Measurements from ENCODE around the gene LYL1. TPM values are rescaled to one million over a fixed set of nuclear protein-coding genes. Genes with fewer than 3 reads are reported as not detected.

The LYL1 gene
- total and polyA plus RNA-seq, 2 donors (not counting 3 experiments of a cell fraction or from before 2014, with no cell fraction given) = 74.4 to 87.3 TPM

GRCh38 chr19:13104360-13104847, 1.7 kb upstream of the LYL1 start:
- no TSS peak for BruUV-seq (replicated peaks)
- Histone ChIP-seq H3K4me3 (replicated peaks in 1 of 3; ENCODE audit: insufficient read depth in 1 of 3, low read depth in 1 of 3, low read length in 3 of 3) (no peak overlapping the region), H3K27me3 (ENCODE audit: control insufficient read depth in 2 of 2, insufficient read depth in 2 of 2, low read length in 2 of 2) (no peaks in the 10 kb centered on the region), H3K36me3 (ENCODE audit: control insufficient read depth in 2 of 2, extremely low read depth in 1 of 2, insufficient read depth in 2 of 2, low read length in 2 of 2) (peaks cover 3 to 9% of the 10 kb centered on the region in 2 experiments), H3K9me3 (replicated peaks; ENCODE audit: control insufficient read depth, insufficient read depth, low read length) (no peaks in the 10 kb centered on the region), H3K9me1 (replicated peaks; ENCODE audit: control insufficient read depth, extremely low read depth, insufficient read depth, low read length) (no peaks in the 10 kb centered on the region), H3K79me2 (ENCODE audit: control insufficient read depth, insufficient read depth, low read length) (peaks cover 28% of the 10 kb centered on the region), H3K27ac (ENCODE audit: insufficient read depth, low read depth, low read length) (peak overlapping the region; percentile 60), H3K4me2 (ENCODE audit: insufficient read depth, low read length) (peak overlapping the region; percentile 34), H2AFZ (ENCODE audit: low read depth, low read length) (no peak overlapping the region), H4K20me1 (replicated peaks; ENCODE audit: control insufficient read depth, extremely low read depth, insufficient read depth, low read length) (no peaks in the 10 kb centered on the region), H3K9ac (replicated peaks; ENCODE audit: extremely low read depth, insufficient read depth, low read length) (peak overlapping the region; percentile 35), H3K4me1 (ENCODE audit: control insufficient read depth, extremely low read depth, insufficient read depth, low read length) (peaks cover 41% of the 10 kb centered on the region)
- DNase-seq (ENCODE audit: low read depth, low spot score) (peak; percentile 94), FAIRE-seq (peak; percentile 95)
- ChIA-PET CTCF (interaction anchor here (0.8 to 3.6 kb wide), 10 partner anchors 9 to 139 kb away, joined by 3 to 24 read pairs (median 6); partner anchors contain the start of genes NACC1 and TRMT1), POLR2A (interaction anchor here (1.2 to 3.2 kb wide), 2 partner anchors 10 to 14 kb away, joined by 3 to 6 read pairs; partner anchors contain the start of gene NACC1)
- TF ChIP-seq EZH2 (IDR thresholded peaks at IDR 0.05; ENCODE audit: borderline replicate concordance, low read depth, low read length, severe bottlenecking) = no peak
- TF ChIP-seq CTCF (IDR thresholded peaks at IDR 0.05; ENCODE audit: extremely low read depth in 1 of 2, insufficient read depth in 1 of 2, low read depth in 1 of 2, low read length in 2 of 2) = peak; percentile 85 to 95
- peak; percentile 82 for TF ChIP-seq MAX (IDR thresholded peaks at IDR 0.05; ENCODE audit: insufficient read depth, insufficient read length)
- peak; percentile 78 for TF ChIP-seq MYC (IDR thresholded peaks at IDR 0.05; ENCODE audit: low read depth, low read length)
- no peak for TF ChIP-seq JUN (IDR thresholded peaks at IDR 0.05; ENCODE audit: borderline replicate concordance, insufficient read depth, insufficient read length, low read depth)
- TF ChIP-seq GATA2 (IDR thresholded peaks at IDR 0.05; ENCODE audit: insufficient read depth, insufficient read length, low read depth, low read length) = peak; percentile 82
- TF ChIP-seq FOS (IDR thresholded peaks at IDR 0.05; ENCODE audit: borderline replicate concordance, insufficient read depth, low read length) = no peak
- TF ChIP-seq POLR2AphosphoS5 (IDR thresholded peaks at IDR 0.05; ENCODE audit: insufficient read depth, low read depth, low read length) = peak; percentile 99
- peak; percentile 80 for TF ChIP-seq POLR2A (IDR thresholded peaks at IDR 0.05; ENCODE audit: low read depth, low read length)
- dilution Hi-C loops (cut with MboI; ENCODE audit: extremely low pct_ligation_motif_present, low sequenced_read_pairs) (no loop called here), intact Hi-C loops (cut with micrococcal nuclease) (loop anchor here (5.0 kb wide), 2 partner anchors 143 to 903 kb away; partner anchors contain the start of gene RFX1)

Data from endothelial cell of umbilical vein (primary cell).